AG04450 (cell line): Measurements from ENCODE around the gene C2CD4C. TPM values are rescaled to one million over a fixed set of nuclear protein-coding genes. Genes with fewer than 3 reads are reported as not detected.

Source experiments
- CTCF ChIA-PET: fragments of 300-600, 350-600 bp; formaldehyde crosslinking; extraction: SDS; loops from one replicate; lab custom pipeline; 2022; ENCODE audit warnings: antibody characterized with exemption, inconsistent platforms; lab: Charles Lee
- POLR2A ChIA-PET: fragments of 350-600 bp; formaldehyde crosslinking; extraction: SDS; loops from one replicate; lab custom pipeline; 2021; ENCODE audit warnings: antibody characterized with exemption, inconsistent platforms; lab: Yijun Ruan, JAX
- DNase-seq: peaks from one replicate; pipeline ENCODE4 v3.0.0-alpha.2; 2011; ENCODE audit warnings: low read depth, low spot score
- H3K27ac ChIP-seq: one replicate; pipeline ENCODE4 v1.5.1; 2012; ENCODE audit warnings: low read depth, low read length, control low read depth
- H3K27me3 ChIP-seq: one replicate; pipeline ENCODE4 v1.6.0; 2012; ENCODE audit warnings: low read length; ENCODE audit not compliant: control insufficient read depth, insufficient read depth
- H3K4me3 ChIP-seq: 2 replicates; pipeline ENCODE4 v1.5.1; 2011; ENCODE audit warnings: mild to moderate bottlenecking, low read depth, low read length, control low read depth
- H3K9me3 ChIP-seq: 2 replicates; pipeline ENCODE4 v1.5.1; 2012; ENCODE audit warnings: low read length; ENCODE audit not compliant: control insufficient read depth, insufficient read depth
- CTCF ChIP-seq: IDR thresholded peaks from 2 replicates; pipeline ENCODE4 v1.5.1; 2011; ENCODE audit warnings: low read depth, low read length, control low read depth, inconsistent platforms
- polyA plus RNA-seq: library from polyadenylated mRNA; depleted of rRNA; stranded (reverse); fragments of >200 nt; gene quantifications from 2 replicates; pipeline ENCODE4 v1.2.3, GENCODE V29; 2011

The C2CD4C gene
- polyA plus RNA-seq, 1 experiment, result 0.05 TPM

- no peak for TF ChIP-seq CTCF
- CTCF ChIA-PET, result no interaction called here
- POLR2A ChIA-PET, result no interaction called here
- Histone ChIP-seq H3K4me3 (no peak overlapping the region), H3K27ac (no peak overlapping the region), H3K9me3 (peaks cover 33% of the 10 kb centered on the region), H3K27me3 (no peaks in the 10 kb centered on the region)
- no peak for DNase-seq
These were observed 11.0 kb upstream of the C2CD4C start for GRCh38 chr19:419721-420515.

GRCh38 chr19:418761-419671 lies 10.1 kb upstream of the C2CD4C start:
- DNase-seq, result no peak
- POLR2A ChIA-PET, result interaction anchor here (0.5 kb wide), 1 partner anchor 153 kb away, joined by 3 read pairs; no protein-coding TSS in a partner anchor
- CTCF ChIA-PET, result no interaction called here

GRCh38 chr19:416416-416815 lies 7.5 kb upstream of the C2CD4C start:
- CTCF ChIA-PET, result no interaction called here
- TF ChIP-seq CTCF, result no peak
- Histone ChIP-seq H3K27me3 (no peaks in the 10 kb centered on the region), H3K4me3 (no peak overlapping the region), H3K9me3 (peaks cover 48% of the 10 kb centered on the region), H3K27ac (no peak overlapping the region)
- POLR2A ChIA-PET, result no interaction called here
- DNase-seq, result no peak

More at GRCh38 chr19:418761-419671, 10.1 kb upstream of the C2CD4C start:
- H3K27ac ChIP-seq, result no peak overlapping the region
- no peak for TF ChIP-seq CTCF
- peaks cover 30% of the 10 kb centered on the region; the same call in 1 of the 2 replicates for H3K9me3 ChIP-seq
- H3K27me3 ChIP-seq, result no peaks in the 10 kb centered on the region
- H3K4me3 ChIP-seq, result no peak overlapping the region

DNA sequence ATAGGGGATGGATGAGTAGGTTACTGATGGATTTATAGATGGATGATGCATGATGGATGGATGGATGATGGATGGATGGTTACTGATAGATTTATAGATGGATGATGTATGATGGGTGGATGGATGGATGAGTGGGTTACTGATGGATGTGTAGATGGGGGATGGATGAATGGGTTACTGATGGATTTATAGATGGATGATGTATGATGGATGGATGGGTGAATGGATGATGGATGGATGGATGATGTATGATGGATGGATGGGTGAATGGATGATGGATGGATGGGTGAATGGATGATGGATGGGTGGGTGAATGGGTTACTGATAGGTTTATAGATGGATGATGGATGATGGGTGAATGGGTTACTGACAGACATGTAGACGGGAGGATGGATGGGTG lies 6.3 kb upstream of the C2CD4C start:
- DNase-seq, result no peak
- H3K27ac ChIP-seq, result no peak overlapping the region
- TF ChIP-seq CTCF, result no peak
- ChIA-PET CTCF (no interaction called here), POLR2A (no interaction called here)
- H3K9me3 ChIP-seq, result peaks cover 59% of the 10 kb centered on the region
- H3K27me3 ChIP-seq, result peaks cover under 1% of the 10 kb centered on the region
- no peak overlapping the region for H3K4me3 ChIP-seq
